ENCODE data around the gene ARHGEF11. TPM values are rescaled to one million over a fixed set of nuclear protein-coding genes. Genes with fewer than 3 reads are reported as not detected.

The ARHGEF11 gene
- total and polyA plus RNA-seq, 2 of the 4 experiments (the other 2 are of a cell fraction) = 16.8 to 17.2 TPM

DNA sequence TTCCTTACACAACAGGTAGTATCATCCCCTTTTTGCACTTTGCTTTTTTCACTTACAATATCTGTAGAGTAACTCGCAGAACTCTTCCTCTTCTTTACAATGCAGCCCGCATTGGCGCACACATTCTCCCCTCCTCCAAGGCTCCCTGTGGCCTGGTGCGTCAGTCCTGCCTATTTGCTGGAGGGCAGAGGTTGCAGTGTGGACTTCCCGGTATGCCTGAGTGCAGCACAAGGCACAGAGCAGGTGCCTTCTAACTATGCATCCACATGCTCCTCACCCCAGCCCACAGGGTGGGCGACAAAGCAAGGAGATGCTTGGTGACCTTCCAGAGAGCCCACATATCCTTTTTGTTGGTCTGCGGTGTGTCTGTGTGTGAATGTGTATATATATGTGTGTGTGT, 53.3 kb downstream of the ARHGEF11 start:
- no peak overlapping the region for H4K8ac ChIP-seq (ENCODE audit: low read depth in 2 of 2, low read length in 2 of 2)
- no peak overlapping the region for H2BK20ac ChIP-seq (ENCODE audit: low read depth, low read length)
- no peak for DNase-seq
- H3K9ac ChIP-seq (ENCODE audit: low read depth, low read length) = no peak overlapping the region
- ChIA-PET CTCF (no interaction called here), POLR2A (ENCODE audit: unreplicated experiment) (no interaction called here)
- no peak overlapping the region for H3K23ac ChIP-seq (ENCODE audit: low read depth, low read length)
- peaks cover 15% of the 10 kb centered on the region; the same call in 1 of the 2 replicates for H4K20me1 ChIP-seq (ENCODE audit: insufficient read depth, low read length)
- no peak overlapping the region for H2AK5ac ChIP-seq (ENCODE audit: low read depth, low read length)
- H3K36me3 ChIP-seq (ENCODE audit: control insufficient read depth, insufficient read depth, low read length) = peaks cover 5% of the 10 kb centered on the region; the same call in 1 of the 2 replicates
- BruUV-seq (replicated peaks) = no TSS peak
- dilution Hi-C loops (cut with HindIII; ENCODE audit: low sequenced_read_pairs, unreplicated experiment) (no loop called here), intact Hi-C loops (cut with micrococcal nuclease) (loop anchor here (5.0 kb wide), 1 partner anchor 80 kb away; no protein-coding TSS in a partner anchor), in situ Hi-C loops (cut with MboI; ENCODE audit: low sequenced_read_pairs) (no loop called here)
- no peak for TF ChIP-seq POLR2A (IDR thresholded peaks at IDR 0.05; ENCODE audit: low read depth, low read length)
- no peak for ATAC-seq (ENCODE audit: low read depth)
- H3K27ac ChIP-seq (ENCODE audit: insufficient read depth, low read length) = no peak overlapping the region
- H2BK15ac ChIP-seq (ENCODE audit: low read depth, low read length) = no peak overlapping the region
- no peak overlapping the region for H3K14ac ChIP-seq (replicated peaks; ENCODE audit: low read depth, low read length)
- no peak overlapping the region for H4K91ac ChIP-seq (ENCODE audit: insufficient read depth, low read depth, low read length)
- H3K56ac ChIP-seq (ENCODE audit: extremely low read depth, insufficient read depth, low read length) = no peak overlapping the region
- H3K4me3 ChIP-seq (ENCODE audit: insufficient read depth, low read depth, low read length) = no peak overlapping the region
- no peak overlapping the region for H2AFZ ChIP-seq (replicated peaks; ENCODE audit: low read length, poor library complexity)
- no peaks in the 10 kb centered on the region for H3K9me3 ChIP-seq (ENCODE audit: control insufficient read depth, insufficient read depth, low read length)
- H3K27me3 ChIP-seq (ENCODE audit: control insufficient read depth, insufficient read depth, low read length) = no peaks in the 10 kb centered on the region
- H3K18ac ChIP-seq (ENCODE audit: low read depth, low read length) = no peak overlapping the region
- no peak overlapping the region for H4K5ac ChIP-seq (ENCODE audit: low read depth, low read length)
- no CpG with 5 or more reads among the region's 7 CpGs for WGBS, 2 experiments (ENCODE audit: extremely low coverage in 2 of 2, insufficient read length in 1 of 2)
- peaks cover 6% of the 10 kb centered on the region for H3K9me1 ChIP-seq (ENCODE audit: insufficient read depth, low read length)
- H3K4me1 ChIP-seq (ENCODE audit: control insufficient read depth, insufficient read depth, low read length) = no peaks in the 10 kb centered on the region
- H3K4me2 ChIP-seq (ENCODE audit: low read depth, low read length) = no peak overlapping the region
- no peak overlapping the region for H2BK5ac ChIP-seq (ENCODE audit: low read depth, low read length, poor library complexity, severe bottlenecking)
- H3K79me1 ChIP-seq (ENCODE audit: low read depth in 1 of 2, low read length in 2 of 2) = peaks cover 26 to 34% of the 10 kb centered on the region in 2 experiments
- H3K4ac ChIP-seq (ENCODE audit: low read depth, low read length) = no peak overlapping the region
- no peak overlapping the region for H2AK9ac ChIP-seq (replicated peaks; ENCODE audit: low read depth, low read length, poor library complexity)
- no peak overlapping the region for H2BK120ac ChIP-seq (ENCODE audit: low read depth, low read length)

All from IMR-90 (cell line).